SK-N-SH treated with all-trans-retinoic acid at 6 μM for 48 hours (cell line): Measurements from ENCODE around the gene PRSS1.

Experiments used
- ATAC-seq: fragments of 200-7000 bp; cut with Tn5 transposase; 3 replicates; pipeline ENCODE4 v1.9.1; 2020; ENCODE audit warnings: mild to moderate bottlenecking, moderate library complexity
- ARNTL ChIP-seq: fragments of 450-650 bp; formaldehyde crosslinking; IDR thresholded peaks from 2 replicates; pipeline ENCODE4 v1.5.0; 2020; ENCODE audit warnings: low read depth, mild to moderate bottlenecking, moderate library complexity, borderline replicate concordance
- BACH2 ChIP-seq: fragments of 250-450 bp; sonication (Bioruptor Pico); IDR thresholded peaks from 2 replicates; pipeline ENCODE4 v1.9.0; 2021; ENCODE audit warnings: mild to moderate bottlenecking, borderline replicate concordance
- CSDC2 ChIP-seq: fragments of 250-450 bp; sonication (Bioruptor Pico); IDR thresholded peaks from 2 replicates; pipeline ENCODE4 v1.5.0; 2020; ENCODE audit warnings: mild to moderate bottlenecking, moderate library complexity
- ESRRG ChIP-seq: fragments of 250-450 bp; sonication (Bioruptor Pico); IDR thresholded peaks from 2 replicates; pipeline ENCODE4 v1.6.1; 2021; ENCODE audit warnings: mild to moderate bottlenecking
- GLIS3 ChIP-seq: fragments of 250-450 bp; sonication (Bioruptor Pico); IDR thresholded peaks from 2 replicates; pipeline ENCODE4 v1.5.0; 2020; ENCODE audit warnings: mild to moderate bottlenecking, moderate library complexity
- ISL1 ChIP-seq: fragments of 250-450 bp; sonication (Bioruptor Pico); IDR thresholded peaks from 2 replicates; pipeline ENCODE4 v2.1.2; 2022; ENCODE audit warnings: mild to moderate bottlenecking, moderate library complexity
- OSR1 ChIP-seq: fragments of 250-450 bp; sonication (Bioruptor Pico); IDR thresholded peaks from 2 replicates; pipeline ENCODE4 v1.8.0; 2022; ENCODE audit warnings: moderate library complexity, mild to moderate bottlenecking, inconsistent platforms
- PPARA ChIP-seq: fragments of 250-450 bp; sonication (Bioruptor Pico); IDR thresholded peaks from 2 replicates; pipeline ENCODE4 v1.5.0; 2020; ENCODE audit warnings: mild to moderate bottlenecking, borderline replicate concordance
- RARB ChIP-seq: fragments of 250-450 bp; sonication (Bioruptor Pico); IDR thresholded peaks from 2 replicates; pipeline ENCODE4 v1.8.0; 2021; ENCODE audit warnings: mild to moderate bottlenecking, moderate library complexity
- SNAI2 ChIP-seq: fragments of 250-450 bp; sonication (Bioruptor Pico); IDR thresholded peaks from 2 replicates; pipeline ENCODE4 v1.5.0; 2020; ENCODE audit warnings: mild to moderate bottlenecking, moderate library complexity
- TCF4 ChIP-seq: fragments of 250-450 bp; sonication (Bioruptor Pico); IDR thresholded peaks from 2 replicates; pipeline ENCODE4 v1.8.0; 2021; ENCODE audit warnings: mild to moderate bottlenecking, moderate library complexity, borderline replicate concordance
- TOX ChIP-seq: fragments of 250-450 bp; sonication (Bioruptor Pico); IDR thresholded peaks from 2 replicates; pipeline ENCODE4 v1.8.0; 2021; ENCODE audit warnings: mild to moderate bottlenecking, moderate library complexity, borderline replicate concordance
- ZC3H10 ChIP-seq: fragments of 250-450 bp; sonication (Bioruptor Pico); IDR thresholded peaks from 2 replicates; pipeline ENCODE4 v1.5.1; 2021; ENCODE audit warnings: mild to moderate bottlenecking, moderate library complexity
- ZFP3 ChIP-seq: fragments of 250-450 bp; sonication (Bioruptor Pico); IDR thresholded peaks from 2 replicates; pipeline ENCODE4 v1.5.0; 2020; ENCODE audit warnings: mild to moderate bottlenecking, moderate library complexity
- ZFP30 ChIP-seq: fragments of 450-650 bp; formaldehyde crosslinking; IDR thresholded peaks from 2 replicates; pipeline ENCODE4 v1.5.0; 2022; ENCODE audit warnings: mild to moderate bottlenecking, moderate library complexity
- ZNF565 ChIP-seq: fragments of 450-650 bp; formaldehyde crosslinking; conservative IDR thresholded peaks from 2 replicates; pipeline ENCODE4 v1.5.0; 2020; ENCODE audit warnings: low read depth, mild to moderate bottlenecking, moderate library complexity
- ZNF70 ChIP-seq: fragments of 450-650 bp; formaldehyde crosslinking; IDR thresholded peaks from 2 replicates; pipeline ENCODE4 v1.5.0; 2020; ENCODE audit warnings: mild to moderate bottlenecking, moderate library complexity
- ZNF8 ChIP-seq: fragments of 450-650 bp; formaldehyde crosslinking; IDR thresholded peaks from 2 replicates; pipeline ENCODE4 v1.5.0; 2020; ENCODE audit warnings: mild to moderate bottlenecking, moderate library complexity
- TF ChIP-seq, protein P1 (sequence below): fragments of 250-450 bp; sonication (Bioruptor Pico); IDR thresholded peaks from 2 replicates; pipeline ENCODE4 v1.8.0; 2021; ENCODE audit warnings: low read depth, mild to moderate bottlenecking, moderate library complexity, borderline replicate concordance
- TF ChIP-seq, protein P2 (sequence below): fragments of 250-450 bp; sonication (Bioruptor Pico); IDR thresholded peaks from 2 replicates; pipeline ENCODE4 v1.5.0; 2020; ENCODE audit warnings: mild to moderate bottlenecking, moderate library complexity
- TF ChIP-seq, protein P3 (sequence below): fragments of 250-450 bp; sonication (Bioruptor Pico); IDR thresholded peaks from 2 replicates; pipeline ENCODE4 v1.8.0; 2020; ENCODE audit warnings: mild to moderate bottlenecking, moderate library complexity, borderline replicate concordance
- TF ChIP-seq, protein P4 (sequence below): fragments of 250-450 bp; sonication (Bioruptor Pico); IDR thresholded peaks from 2 replicates; pipeline ENCODE4 v1.5.1; 2021; ENCODE audit warnings: mild to moderate bottlenecking, moderate library complexity
- TF ChIP-seq, protein P5 (sequence below): fragments of 250-450 bp; sonication (Bioruptor Pico); IDR thresholded peaks from 2 replicates; pipeline ENCODE4 v1.5.1; 2020; ENCODE audit warnings: low read depth, mild to moderate bottlenecking, moderate library complexity

Gene PRSS1

DNA sequence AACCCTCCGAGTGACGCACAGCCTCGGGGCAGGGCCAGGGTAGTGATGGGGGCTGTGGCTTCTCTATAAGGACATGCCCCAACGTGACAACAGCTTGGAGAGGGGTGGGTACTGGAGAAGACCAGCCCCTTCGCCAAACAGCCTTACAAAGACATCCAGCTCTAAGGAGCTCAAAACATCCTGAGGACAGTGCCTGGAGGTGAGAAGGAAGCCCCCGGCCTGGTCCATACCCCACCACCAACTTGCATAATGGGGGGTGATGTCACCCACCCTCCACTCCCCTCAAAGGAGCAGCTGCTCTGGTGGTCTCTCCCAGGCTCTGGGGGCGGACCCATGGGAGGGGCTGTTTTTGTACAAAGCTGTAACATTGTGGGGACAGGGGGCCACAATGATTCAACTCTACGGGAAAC is 36.6 kb downstream of the PRSS1 start:
- no peak for TF ChIP-seq ISL1 (CRISPR knock-in tag)
- TF ChIP-seq TOX (CRISPR knock-in tag), result no peak
- no peak for TF ChIP-seq SNAI2 (CRISPR knock-in tag)
- TF ChIP-seq ZC3H10 (CRISPR knock-in tag), result no peak

DNA sequence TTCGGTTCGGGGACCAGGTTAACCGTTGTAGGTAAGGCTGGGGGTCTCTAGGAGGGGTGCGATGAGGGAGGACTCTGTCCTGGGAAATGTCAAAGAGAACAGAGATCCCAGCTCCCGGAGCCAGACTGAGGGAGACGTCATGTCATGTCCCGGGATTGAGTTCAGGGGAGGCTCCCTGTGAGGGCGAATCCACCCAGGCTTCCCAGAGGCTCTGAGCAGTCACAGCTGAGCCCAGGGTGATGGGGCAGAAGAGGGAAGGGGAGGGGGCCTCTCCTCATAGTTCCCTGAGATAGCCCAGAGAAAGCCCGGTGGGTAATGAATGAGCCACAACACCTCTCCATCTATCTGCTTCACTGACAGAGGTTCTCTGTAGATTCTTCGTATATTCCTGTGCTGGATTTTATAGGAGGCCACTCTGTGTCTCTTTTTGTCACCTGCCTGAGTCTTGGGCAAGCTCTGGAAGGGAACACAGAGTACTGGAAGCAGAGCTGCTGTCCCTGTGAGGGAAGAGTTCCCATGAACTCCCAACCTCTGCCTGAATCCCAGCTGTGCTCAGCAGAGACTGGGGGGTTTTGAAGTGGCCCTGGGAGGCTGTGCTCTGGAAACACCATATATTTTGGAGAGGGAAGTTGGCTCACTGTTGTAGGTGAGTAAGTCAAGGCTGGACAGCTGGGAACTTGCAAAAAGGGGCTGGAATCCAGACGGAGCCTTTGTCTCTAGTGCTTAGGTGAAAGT is 37.9 kb downstream of the PRSS1 start:
- no peak for ATAC-seq
- TF ChIP-seq BACH2 (CRISPR knock-in tag), result no peak
- no peak for TF ChIP-seq GLIS3 (CRISPR knock-in tag)
- TF ChIP-seq ZNF8, result no peak
- TF ChIP-seq ESRRG (CRISPR knock-in tag), result no peak
- TF ChIP-seq ZFP3, result no peak
- no peak for TF ChIP-seq TCF4 (CRISPR knock-in tag)
- TF ChIP-seq PPARA, result no peak
- TF ChIP-seq, protein P1, sequence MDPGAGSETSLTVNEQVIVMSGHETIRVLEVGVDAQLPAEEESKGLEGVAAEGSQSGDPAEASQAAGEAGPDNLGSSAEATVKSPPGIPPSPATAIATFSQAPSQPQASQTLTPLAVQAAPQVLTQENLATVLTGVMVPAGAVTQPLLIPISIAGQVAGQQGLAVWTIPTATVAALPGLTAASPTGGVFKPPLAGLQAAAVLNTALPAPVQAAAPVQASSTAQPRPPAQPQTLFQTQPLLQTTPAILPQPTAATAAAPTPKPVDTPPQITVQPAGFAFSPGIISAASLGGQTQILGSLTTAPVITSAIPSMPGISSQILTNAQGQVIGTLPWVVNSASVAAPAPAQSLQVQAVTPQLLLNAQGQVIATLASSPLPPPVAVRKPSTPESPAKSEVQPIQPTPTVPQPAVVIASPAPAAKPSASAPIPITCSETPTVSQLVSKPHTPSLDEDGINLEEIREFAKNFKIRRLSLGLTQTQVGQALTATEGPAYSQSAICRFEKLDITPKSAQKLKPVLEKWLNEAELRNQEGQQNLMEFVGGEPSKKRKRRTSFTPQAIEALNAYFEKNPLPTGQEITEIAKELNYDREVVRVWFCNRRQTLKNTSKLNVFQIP (CRISPR knock-in tag), result no peak
- TF ChIP-seq, protein P2, sequence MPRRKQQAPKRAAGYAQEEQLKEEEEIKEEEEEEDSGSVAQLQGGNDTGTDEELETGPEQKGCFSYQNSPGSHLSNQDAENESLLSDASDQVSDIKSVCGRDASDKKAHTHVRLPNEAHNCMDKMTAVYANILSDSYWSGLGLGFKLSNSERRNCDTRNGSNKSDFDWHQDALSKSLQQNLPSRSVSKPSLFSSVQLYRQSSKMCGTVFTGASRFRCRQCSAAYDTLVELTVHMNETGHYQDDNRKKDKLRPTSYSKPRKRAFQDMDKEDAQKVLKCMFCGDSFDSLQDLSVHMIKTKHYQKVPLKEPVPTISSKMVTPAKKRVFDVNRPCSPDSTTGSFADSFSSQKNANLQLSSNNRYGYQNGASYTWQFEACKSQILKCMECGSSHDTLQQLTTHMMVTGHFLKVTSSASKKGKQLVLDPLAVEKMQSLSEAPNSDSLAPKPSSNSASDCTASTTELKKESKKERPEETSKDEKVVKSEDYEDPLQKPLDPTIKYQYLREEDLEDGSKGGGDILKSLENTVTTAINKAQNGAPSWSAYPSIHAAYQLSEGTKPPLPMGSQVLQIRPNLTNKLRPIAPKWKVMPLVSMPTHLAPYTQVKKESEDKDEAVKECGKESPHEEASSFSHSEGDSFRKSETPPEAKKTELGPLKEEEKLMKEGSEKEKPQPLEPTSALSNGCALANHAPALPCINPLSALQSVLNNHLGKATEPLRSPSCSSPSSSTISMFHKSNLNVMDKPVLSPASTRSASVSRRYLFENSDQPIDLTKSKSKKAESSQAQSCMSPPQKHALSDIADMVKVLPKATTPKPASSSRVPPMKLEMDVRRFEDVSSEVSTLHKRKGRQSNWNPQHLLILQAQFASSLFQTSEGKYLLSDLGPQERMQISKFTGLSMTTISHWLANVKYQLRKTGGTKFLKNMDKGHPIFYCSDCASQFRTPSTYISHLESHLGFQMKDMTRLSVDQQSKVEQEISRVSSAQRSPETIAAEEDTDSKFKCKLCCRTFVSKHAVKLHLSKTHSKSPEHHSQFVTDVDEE (CRISPR knock-in tag), result no peak
- TF ChIP-seq, protein P3, sequence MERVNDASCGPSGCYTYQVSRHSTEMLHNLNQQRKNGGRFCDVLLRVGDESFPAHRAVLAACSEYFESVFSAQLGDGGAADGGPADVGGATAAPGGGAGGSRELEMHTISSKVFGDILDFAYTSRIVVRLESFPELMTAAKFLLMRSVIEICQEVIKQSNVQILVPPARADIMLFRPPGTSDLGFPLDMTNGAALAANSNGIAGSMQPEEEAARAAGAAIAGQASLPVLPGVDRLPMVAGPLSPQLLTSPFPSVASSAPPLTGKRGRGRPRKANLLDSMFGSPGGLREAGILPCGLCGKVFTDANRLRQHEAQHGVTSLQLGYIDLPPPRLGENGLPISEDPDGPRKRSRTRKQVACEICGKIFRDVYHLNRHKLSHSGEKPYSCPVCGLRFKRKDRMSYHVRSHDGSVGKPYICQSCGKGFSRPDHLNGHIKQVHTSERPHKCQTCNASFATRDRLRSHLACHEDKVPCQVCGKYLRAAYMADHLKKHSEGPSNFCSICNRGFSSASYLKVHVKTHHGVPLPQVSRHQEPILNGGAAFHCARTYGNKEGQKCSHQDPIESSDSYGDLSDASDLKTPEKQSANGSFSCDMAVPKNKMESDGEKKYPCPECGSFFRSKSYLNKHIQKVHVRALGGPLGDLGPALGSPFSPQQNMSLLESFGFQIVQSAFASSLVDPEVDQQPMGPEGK (CRISPR knock-in tag), result no peak
- no peak for TF ChIP-seq ZNF565 (CRISPR knock-in tag)
- TF ChIP-seq ZNF70, result no peak

More for the DNA sequence above, 36.6 kb downstream of the PRSS1 start:
- no peak for ATAC-seq

DNA sequence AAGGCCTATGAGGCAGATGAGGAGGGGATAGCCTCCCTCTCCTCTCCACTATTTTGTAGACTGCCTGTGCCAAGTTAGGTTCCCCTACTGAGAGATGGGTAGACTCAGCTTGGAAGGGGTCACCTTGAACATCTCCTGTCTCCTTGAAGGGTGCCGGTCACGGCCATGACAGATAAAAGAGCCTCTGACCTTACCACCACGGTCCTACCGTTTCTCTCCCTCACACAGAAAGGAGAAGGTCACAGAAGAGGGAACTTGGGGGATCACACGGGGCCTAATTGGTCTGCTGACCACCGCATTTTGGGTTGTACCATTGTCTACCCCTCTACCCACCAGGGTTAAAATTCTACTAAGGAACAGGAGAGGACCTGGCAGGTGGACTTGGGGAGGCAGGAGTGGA is 38.5 kb downstream of the PRSS1 start:
- TF ChIP-seq ZFP3, result no peak
- TF ChIP-seq OSR1, result no peak
- TF ChIP-seq ZNF8, result no peak
- no peak for TF ChIP-seq CSDC2 (CRISPR knock-in tag)
- TF ChIP-seq, protein P2 (CRISPR knock-in tag), result no peak
- TF ChIP-seq ZNF565 (CRISPR knock-in tag), result no peak
- TF ChIP-seq GLIS3 (CRISPR knock-in tag), result no peak
- TF ChIP-seq ISL1 (CRISPR knock-in tag), result no peak
- TF ChIP-seq, protein P4, sequence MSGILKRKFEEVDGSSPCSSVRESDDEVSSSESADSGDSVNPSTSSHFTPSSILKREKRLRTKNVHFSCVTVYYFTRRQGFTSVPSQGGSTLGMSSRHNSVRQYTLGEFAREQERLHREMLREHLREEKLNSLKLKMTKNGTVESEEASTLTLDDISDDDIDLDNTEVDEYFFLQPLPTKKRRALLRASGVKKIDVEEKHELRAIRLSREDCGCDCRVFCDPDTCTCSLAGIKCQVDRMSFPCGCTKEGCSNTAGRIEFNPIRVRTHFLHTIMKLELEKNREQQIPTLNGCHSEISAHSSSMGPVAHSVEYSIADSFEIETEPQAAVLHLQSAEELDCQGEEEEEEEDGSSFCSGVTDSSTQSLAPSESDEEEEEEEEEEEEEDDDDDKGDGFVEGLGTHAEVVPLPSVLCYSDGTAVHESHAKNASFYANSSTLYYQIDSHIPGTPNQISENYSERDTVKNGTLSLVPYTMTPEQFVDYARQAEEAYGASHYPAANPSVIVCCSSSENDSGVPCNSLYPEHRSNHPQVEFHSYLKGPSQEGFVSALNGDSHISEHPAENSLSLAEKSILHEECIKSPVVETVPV (CRISPR knock-in tag), result no peak
- no peak for TF ChIP-seq RARB
- no peak for TF ChIP-seq BACH2 (CRISPR knock-in tag)
- TF ChIP-seq ESRRG (CRISPR knock-in tag), result no peak
- no peak for TF ChIP-seq SNAI2 (CRISPR knock-in tag)
- TF ChIP-seq ZFP30, result no peak
- TF ChIP-seq, protein P5, sequence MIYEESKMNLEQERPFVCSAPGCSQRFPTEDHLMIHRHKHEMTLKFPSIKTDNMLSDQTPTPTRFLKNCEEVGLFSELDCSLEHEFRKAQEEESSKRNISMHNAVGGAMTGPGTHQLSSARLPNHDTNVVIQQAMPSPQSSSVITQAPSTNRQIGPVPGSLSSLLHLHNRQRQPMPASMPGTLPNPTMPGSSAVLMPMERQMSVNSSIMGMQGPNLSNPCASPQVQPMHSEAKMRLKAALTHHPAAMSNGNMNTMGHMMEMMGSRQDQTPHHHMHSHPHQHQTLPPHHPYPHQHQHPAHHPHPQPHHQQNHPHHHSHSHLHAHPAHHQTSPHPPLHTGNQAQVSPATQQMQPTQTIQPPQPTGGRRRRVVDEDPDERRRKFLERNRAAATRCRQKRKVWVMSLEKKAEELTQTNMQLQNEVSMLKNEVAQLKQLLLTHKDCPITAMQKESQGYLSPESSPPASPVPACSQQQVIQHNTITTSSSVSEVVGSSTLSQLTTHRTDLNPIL (CRISPR knock-in tag), result no peak
- TF ChIP-seq ARNTL (CRISPR knock-in tag), result no peak
- no peak for TF ChIP-seq TOX (CRISPR knock-in tag)
- no peak for TF ChIP-seq ZC3H10 (CRISPR knock-in tag)
- TF ChIP-seq PPARA, result no peak
- no peak for ATAC-seq
